Parathyroid adenoma (tissue), 2 donors: Measurements from ENCODE around the gene EGLN1.

ENCODE experiments used
- H2AFZ ChIP-seq: fragments of 300-600 bp; sonication (generic); one replicate; pipeline ENCODE4 v1.7.0; 2017; ENCODE audit warnings: antibody characterized with exemption, mild to moderate bottlenecking
- H3K27ac ChIP-seq: fragments of 300-600 bp; sonication (generic); one replicate; pipeline ENCODE4 v1.7.0; 2017
- H3K27me3 ChIP-seq: fragments of 300-600 bp; sonication (generic); one replicate; pipeline ENCODE4 v1.7.0; 2017; ENCODE audit warnings: low read length; ENCODE audit not compliant: control insufficient read depth, insufficient read depth
- H3K36me3 ChIP-seq: fragments of 300-600 bp; sonication (generic); one replicate; pipeline ENCODE4 v1.7.0; 2017; ENCODE audit warnings: low read length; ENCODE audit not compliant: control insufficient read depth, insufficient read depth
- H3K4me1 ChIP-seq: fragments of 300-600 bp; sonication (generic); one replicate; pipeline ENCODE4 v1.7.0; 2017; ENCODE audit warnings: control low read depth
- H3K4me2 ChIP-seq: fragments of 300-600 bp; sonication (generic); one replicate; pipeline ENCODE4 v1.7.0; 2017; ENCODE audit warnings: low read length
- H3K4me3 ChIP-seq: fragments of 300-600 bp; sonication (generic); one replicate; pipeline ENCODE4 v1.7.0; 2017; ENCODE audit warnings: low read depth, low read length
- H3K79me2 ChIP-seq: fragments of 300-600 bp; sonication (generic); one replicate; pipeline ENCODE4 v1.7.0; 2017; ENCODE audit warnings: control low read depth
- H3K9ac ChIP-seq: fragments of 300-600 bp; sonication (generic); one replicate; pipeline ENCODE4 v1.7.0; 2017; ENCODE audit warnings: mild to moderate bottlenecking
- H3K9me3 ChIP-seq: fragments of 300-600 bp; sonication (generic); one replicate; pipeline ENCODE4 v1.7.0; 2017; ENCODE audit warnings: low read length; ENCODE audit not compliant: control insufficient read depth
- CTCF ChIP-seq: fragments of 300-600 bp; sonication (generic); IDR thresholded peaks from one replicate; pipeline ENCODE4 v1.7.0; 2017; ENCODE audit warnings: antibody characterized with exemption, mild to moderate bottlenecking
- donor health status: primary hyperparathyroidism.

The EGLN1 gene

DNA sequence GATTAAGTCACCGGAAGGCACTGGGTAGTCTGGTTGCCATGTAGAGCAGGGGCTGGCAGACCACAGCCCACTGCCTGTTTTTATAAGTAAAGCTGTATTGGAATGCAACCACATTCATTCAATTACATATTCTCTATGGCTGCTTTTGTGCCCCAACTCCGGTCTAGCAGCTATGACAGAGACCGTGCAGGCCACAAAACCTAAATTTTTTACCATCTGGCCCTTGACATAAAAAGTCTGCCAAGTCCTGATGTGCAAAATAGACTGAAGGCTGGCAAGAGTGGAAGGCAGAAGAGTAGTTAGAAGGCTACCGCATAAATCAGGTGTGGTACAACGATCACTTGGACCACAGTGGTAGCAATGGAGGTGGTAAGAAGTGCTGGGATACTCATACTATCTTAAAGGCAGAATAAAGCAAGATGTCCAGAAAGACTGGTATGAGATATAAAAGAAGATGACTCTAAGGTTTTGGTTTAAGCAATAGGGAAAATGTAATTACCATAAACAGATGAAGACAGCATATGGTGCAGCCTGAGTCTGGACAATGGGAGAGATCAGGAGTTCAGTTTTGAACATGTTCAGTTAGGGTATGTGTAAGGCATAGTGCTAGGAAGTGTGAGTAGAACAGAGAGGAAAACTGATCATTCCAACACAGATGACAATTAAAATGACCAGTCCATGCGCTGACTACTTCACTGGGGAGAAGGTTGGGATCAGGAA lies 37.2 kb downstream of the EGLN1 start:
- Histone ChIP-seq H3K4me1 (no peaks in the 10 kb centered on the region), H3K27me3 (no peaks in the 10 kb centered on the region), H2AFZ (no peak overlapping the region)

GRCh38 chr1:231383159-231383860 lies 38.8 kb downstream of the EGLN1 start:
- Histone ChIP-seq H3K4me3 (no peak overlapping the region), H3K79me2 (peaks cover 12% of the 10 kb centered on the region), H3K9me3 (no peaks in the 10 kb centered on the region), H3K4me1 (no peaks in the 10 kb centered on the region), H3K4me2 (no peak overlapping the region), H3K27me3 (no peaks in the 10 kb centered on the region), H3K27ac (no peak overlapping the region), H3K9ac (no peak overlapping the region), H2AFZ (no peak overlapping the region), H3K36me3 (no peaks in the 10 kb centered on the region)
- no peak for TF ChIP-seq CTCF

More for the DNA sequence above, 37.2 kb downstream of the EGLN1 start:
- no peak for TF ChIP-seq CTCF
- H3K36me3 ChIP-seq, result no peaks in the 10 kb centered on the region
- H3K27ac ChIP-seq, result no peak overlapping the region
- H3K9me3 ChIP-seq, result no peaks in the 10 kb centered on the region
- no peak overlapping the region for H3K4me2 ChIP-seq
- peaks cover 13% of the 10 kb centered on the region for H3K79me2 ChIP-seq
- H3K4me3 ChIP-seq, result no peak overlapping the region
- no peak overlapping the region for H3K9ac ChIP-seq

DNA sequence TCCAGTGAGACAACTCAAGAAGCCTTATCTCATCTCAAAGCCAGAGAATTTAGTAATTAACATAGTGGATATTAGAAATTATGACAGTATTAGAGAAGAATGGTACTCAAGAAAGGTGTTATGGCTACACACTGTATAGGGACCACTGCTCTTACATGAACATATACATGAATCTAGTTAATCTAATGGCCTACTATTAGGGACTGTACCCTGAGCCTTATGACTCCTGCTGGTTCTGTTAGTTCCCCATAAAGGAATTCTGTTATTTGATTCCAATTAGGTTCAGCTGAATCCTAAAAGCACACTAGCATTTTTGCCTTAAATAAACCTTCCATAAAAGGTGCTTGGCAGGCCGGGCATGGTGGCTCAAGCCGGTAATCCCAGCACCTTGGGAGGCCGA lies 39.7 kb downstream of the EGLN1 start:
- Histone ChIP-seq H3K9me3 (no peaks in the 10 kb centered on the region), H3K79me2 (peaks cover 12% of the 10 kb centered on the region), H3K36me3 (no peaks in the 10 kb centered on the region), H2AFZ (no peak overlapping the region), H3K4me1 (no peaks in the 10 kb centered on the region), H3K4me3 (no peak overlapping the region), H3K27ac (no peak overlapping the region), H3K4me2 (no peak overlapping the region), H3K27me3 (no peaks in the 10 kb centered on the region), H3K9ac (no peak overlapping the region)
- no peak for TF ChIP-seq CTCF

DNA sequence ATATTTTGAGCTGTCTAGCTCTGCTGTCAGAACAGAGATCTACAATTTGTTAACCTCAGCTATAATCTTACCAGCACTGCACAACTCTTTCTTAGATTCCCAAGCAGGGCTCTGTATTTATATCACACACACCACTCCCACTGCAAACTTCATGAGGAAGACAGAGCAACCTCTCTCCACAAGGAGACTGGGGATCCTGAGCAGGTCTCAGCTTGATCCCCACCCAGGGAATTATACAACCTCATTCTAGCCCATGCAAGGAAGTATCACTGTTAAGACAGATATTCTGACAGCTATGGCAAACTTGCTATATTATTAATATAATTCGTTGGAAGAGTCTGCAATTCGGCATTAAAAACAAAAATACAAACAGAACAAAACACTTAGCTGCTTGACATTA lies 40.4 kb downstream of the EGLN1 start:
- TF ChIP-seq CTCF, result no peak
- Histone ChIP-seq H3K4me2 (no peak overlapping the region), H3K4me1 (peaks cover 3% of the 10 kb centered on the region), H3K27ac (no peak overlapping the region), H3K9ac (no peak overlapping the region), H3K4me3 (no peak overlapping the region), H3K27me3 (no peaks in the 10 kb centered on the region), H3K9me3 (no peaks in the 10 kb centered on the region), H3K79me2 (peaks cover 12% of the 10 kb centered on the region), H2AFZ (no peak overlapping the region), H3K36me3 (no peaks in the 10 kb centered on the region)
